Measurements from ENCODE around the gene SEMA6D.

The SEMA6D gene

DNA sequence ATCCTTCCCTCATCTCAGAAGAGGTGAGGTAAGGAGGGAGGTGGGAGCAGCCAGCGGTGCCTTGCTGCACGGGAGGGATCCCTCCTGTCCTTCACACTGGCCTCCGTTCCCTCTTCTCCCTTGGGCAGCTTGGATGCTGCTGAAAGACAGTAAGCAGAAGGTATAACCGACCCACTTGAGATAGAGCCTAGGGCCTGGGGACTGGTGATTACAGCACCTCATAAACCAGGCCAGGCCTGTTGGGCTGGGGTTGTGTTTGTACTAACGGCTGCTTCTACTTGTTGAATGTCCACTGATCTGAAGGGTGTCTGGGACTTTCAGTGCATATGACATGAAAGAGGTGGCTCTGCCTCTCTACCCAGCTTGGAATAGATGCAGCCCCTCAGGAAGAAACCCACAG lies 25.0 kb downstream of the SEMA6D start:
- H3K27me3 ChIP-seq (ENCODE audit: insufficient read depth, poor library complexity, severe bottlenecking): no peaks in the 10 kb centered on the region
- TF ChIP-seq, protein P1, sequence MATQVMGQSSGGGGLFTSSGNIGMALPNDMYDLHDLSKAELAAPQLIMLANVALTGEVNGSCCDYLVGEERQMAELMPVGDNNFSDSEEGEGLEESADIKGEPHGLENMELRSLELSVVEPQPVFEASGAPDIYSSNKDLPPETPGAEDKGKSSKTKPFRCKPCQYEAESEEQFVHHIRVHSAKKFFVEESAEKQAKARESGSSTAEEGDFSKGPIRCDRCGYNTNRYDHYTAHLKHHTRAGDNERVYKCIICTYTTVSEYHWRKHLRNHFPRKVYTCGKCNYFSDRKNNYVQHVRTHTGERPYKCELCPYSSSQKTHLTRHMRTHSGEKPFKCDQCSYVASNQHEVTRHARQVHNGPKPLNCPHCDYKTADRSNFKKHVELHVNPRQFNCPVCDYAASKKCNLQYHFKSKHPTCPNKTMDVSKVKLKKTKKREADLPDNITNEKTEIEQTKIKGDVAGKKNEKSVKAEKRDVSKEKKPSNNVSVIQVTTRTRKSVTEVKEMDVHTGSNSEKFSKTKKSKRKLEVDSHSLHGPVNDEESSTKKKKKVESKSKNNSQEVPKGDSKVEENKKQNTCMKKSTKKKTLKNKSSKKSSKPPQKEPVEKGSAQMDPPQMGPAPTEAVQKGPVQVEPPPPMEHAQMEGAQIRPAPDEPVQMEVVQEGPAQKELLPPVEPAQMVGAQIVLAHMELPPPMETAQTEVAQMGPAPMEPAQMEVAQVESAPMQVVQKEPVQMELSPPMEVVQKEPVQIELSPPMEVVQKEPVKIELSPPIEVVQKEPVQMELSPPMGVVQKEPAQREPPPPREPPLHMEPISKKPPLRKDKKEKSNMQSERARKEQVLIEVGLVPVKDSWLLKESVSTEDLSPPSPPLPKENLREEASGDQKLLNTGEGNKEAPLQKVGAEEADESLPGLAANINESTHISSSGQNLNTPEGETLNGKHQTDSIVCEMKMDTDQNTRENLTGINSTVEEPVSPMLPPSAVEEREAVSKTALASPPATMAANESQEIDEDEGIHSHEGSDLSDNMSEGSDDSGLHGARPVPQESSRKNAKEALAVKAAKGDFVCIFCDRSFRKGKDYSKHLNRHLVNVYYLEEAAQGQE (IDR thresholded peaks at IDR 0.05; ENCODE audit: insufficient replicate concordance, low read depth): no peak
- TF ChIP-seq POLR2AphosphoS5 (IDR thresholded peaks at IDR 0.05; ENCODE audit: low read depth): no peak
- no peak for TF ChIP-seq SPI1 (IDR thresholded peaks at IDR 0.05; ENCODE audit: borderline replicate concordance, low read depth)
- TF ChIP-seq GABPA (IDR thresholded peaks at IDR 0.05; ENCODE audit: low read depth): no peak
- TF ChIP-seq, protein P2, sequence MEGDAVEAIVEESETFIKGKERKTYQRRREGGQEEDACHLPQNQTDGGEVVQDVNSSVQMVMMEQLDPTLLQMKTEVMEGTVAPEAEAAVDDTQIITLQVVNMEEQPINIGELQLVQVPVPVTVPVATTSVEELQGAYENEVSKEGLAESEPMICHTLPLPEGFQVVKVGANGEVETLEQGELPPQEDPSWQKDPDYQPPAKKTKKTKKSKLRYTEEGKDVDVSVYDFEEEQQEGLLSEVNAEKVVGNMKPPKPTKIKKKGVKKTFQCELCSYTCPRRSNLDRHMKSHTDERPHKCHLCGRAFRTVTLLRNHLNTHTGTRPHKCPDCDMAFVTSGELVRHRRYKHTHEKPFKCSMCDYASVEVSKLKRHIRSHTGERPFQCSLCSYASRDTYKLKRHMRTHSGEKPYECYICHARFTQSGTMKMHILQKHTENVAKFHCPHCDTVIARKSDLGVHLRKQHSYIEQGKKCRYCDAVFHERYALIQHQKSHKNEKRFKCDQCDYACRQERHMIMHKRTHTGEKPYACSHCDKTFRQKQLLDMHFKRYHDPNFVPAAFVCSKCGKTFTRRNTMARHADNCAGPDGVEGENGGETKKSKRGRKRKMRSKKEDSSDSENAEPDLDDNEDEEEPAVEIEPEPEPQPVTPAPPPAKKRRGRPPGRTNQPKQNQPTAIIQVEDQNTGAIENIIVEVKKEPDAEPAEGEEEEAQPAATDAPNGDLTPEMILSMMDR (IDR thresholded peaks at IDR 0.05; ENCODE audit: insufficient read depth, low read length): no peak
- no peak overlapping the region for H3K27ac ChIP-seq (replicated peaks)
- DNase-seq (ENCODE audit: low read depth in 1 of 2, low spot score in 1 of 2): no peak
- H3K4me3 ChIP-seq (replicated peaks; ENCODE audit: insufficient read depth, low read length): no peak overlapping the region

DNA sequence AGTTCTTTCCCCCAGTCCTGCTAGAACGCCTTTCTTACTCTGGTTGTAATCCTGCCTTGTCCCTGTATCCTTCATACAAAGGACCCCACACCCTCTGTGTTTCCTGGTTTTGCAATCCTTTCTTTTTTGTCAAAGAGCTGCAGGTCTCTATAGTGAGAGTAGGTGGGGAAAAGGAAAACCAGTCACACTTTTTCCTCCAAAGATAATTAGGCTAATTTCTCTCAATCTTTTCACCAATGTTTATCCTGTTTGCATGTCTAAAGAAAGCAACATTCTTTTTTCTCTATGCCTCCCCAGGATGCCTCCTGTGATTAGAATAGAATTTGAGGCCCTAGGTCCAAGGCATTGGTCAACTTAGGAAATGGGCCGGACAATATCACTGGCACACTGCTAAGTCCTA lies 25.4 kb downstream of the SEMA6D start:
- TF ChIP-seq, protein P1 (IDR thresholded peaks at IDR 0.05; ENCODE audit: insufficient replicate concordance, low read depth): no peak
- TF ChIP-seq SPI1 (IDR thresholded peaks at IDR 0.05; ENCODE audit: borderline replicate concordance, low read depth): no peak
- TF ChIP-seq, protein P2 (IDR thresholded peaks at IDR 0.05; ENCODE audit: insufficient read depth, low read length): no peak
- no peak for TF ChIP-seq GABPA (IDR thresholded peaks at IDR 0.05; ENCODE audit: low read depth)
- TF ChIP-seq POLR2AphosphoS5 (IDR thresholded peaks at IDR 0.05; ENCODE audit: low read depth): no peak
- H3K27me3 ChIP-seq (ENCODE audit: insufficient read depth, poor library complexity, severe bottlenecking): no peaks in the 10 kb centered on the region
- H3K4me3 ChIP-seq (replicated peaks; ENCODE audit: insufficient read depth, low read length): no peak overlapping the region
- DNase-seq (ENCODE audit: low read depth in 1 of 2, low spot score in 1 of 2): no peak
- H3K27ac ChIP-seq (replicated peaks): no peak overlapping the region

DNA sequence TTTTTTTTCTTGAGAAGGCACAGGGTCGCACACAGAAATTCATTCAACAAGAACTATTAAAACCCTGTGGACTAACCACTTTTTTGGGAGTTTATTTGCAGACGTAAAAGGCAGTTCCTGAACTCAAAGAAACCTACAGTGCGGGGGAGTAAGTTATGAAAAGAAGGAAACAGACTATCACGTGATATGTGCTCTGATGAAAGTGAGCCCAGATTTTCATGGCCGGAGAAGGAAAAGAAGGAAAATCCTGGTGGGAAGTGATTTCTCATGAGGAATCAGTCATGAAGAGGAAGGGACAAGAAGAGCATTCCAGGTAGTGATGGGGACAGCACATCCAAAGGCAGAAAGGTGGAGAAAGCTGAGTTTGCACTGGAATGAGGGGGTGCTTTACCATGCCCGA lies 26.1 kb downstream of the SEMA6D start:
- Histone ChIP-seq H3K27ac (replicated peaks) (no peak overlapping the region), H3K27me3 (ENCODE audit: insufficient read depth, poor library complexity, severe bottlenecking) (no peaks in the 10 kb centered on the region), H3K4me3 (replicated peaks; ENCODE audit: insufficient read depth, low read length) (no peak overlapping the region)
- TF ChIP-seq, protein P2 (IDR thresholded peaks at IDR 0.05; ENCODE audit: insufficient read depth, low read length): no peak
- no peak for TF ChIP-seq POLR2AphosphoS5 (IDR thresholded peaks at IDR 0.05; ENCODE audit: low read depth)
- TF ChIP-seq SPI1 (IDR thresholded peaks at IDR 0.05; ENCODE audit: borderline replicate concordance, low read depth): no peak
- TF ChIP-seq, protein P1 (IDR thresholded peaks at IDR 0.05; ENCODE audit: insufficient replicate concordance, low read depth): no peak
- no peak for TF ChIP-seq GABPA (IDR thresholded peaks at IDR 0.05; ENCODE audit: low read depth)
- DNase-seq (ENCODE audit: low read depth in 1 of 2, low spot score in 1 of 2): no peak

All from HL-60 (cell line).